Measurements from ENCODE around the gene FAM120A. TPM values are rescaled to one million over a fixed set of nuclear protein-coding genes. Genes with fewer than 3 reads are reported as not detected.

FAM120A gene
- 10 to 100 TPM; 44.4 to 94.7 (median 72.3) TPM for total RNA-seq

DNA sequence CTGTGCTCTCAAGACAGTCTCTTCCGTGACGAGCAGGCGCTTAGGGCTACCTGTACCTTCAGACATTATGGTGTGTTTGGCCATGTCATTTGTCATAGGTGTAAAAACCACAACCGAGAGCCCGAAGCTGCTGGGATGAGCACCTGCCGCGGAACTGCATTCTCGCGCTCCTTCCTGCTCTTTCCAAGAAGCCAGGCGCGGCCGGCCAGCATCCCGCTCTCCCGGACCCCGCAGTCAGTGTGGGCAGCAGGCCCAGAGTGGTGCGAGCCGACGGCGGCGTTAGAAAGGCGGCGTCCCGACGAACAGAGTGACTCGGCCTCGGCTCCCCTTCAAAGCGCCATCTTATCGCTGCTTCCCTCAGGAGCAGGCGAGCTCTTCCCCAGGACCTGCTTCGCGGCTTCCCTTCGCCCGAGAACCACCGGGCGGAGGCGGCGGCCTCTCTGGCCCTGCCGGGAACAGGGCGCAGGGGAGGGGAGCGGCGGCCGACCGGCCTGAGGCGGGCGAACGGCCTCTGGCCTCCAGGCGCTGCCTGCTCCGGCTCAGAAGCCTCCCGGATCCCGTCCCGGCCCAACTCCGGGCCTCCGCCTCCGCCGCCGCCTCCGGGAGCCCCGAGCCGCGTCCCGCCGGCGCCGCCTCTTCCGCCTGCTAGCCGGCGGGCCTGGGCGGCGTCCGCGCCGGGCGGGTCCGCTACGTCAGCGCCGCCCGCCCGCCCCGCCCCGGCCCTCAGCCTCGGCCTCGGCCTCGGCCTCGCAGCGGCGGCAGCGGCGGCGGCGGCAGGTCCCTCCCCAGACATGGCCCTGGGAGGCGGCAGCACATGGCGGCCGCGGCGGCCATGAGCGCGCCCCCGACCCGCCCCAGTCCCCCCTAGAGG, at the start of gene FAM120A:
Gene FAM120A, plus strand, starts transcription at position 741 of the 871 bp plus-strand sequence. CDS start 231 bp downstream, outside the sequence.
- H3K4me3 ChIP-seq: peak within 1 kb of the TSS; percentile 84 to 97 (median 94)
- peaks cover 28 to 37% of the 10 kb centered on the region in 2 donors for H3K4me1 ChIP-seq
- H3K9me3 ChIP-seq: no peaks in the 10 kb centered on the region
- peak within 1 kb of the TSS; percentile 96 to 100 (median 98) for H3K27ac ChIP-seq
- TF ChIP-seq CTCF (IDR thresholded peaks at IDR 0.05 in 4 of 5, conservative IDR thresholded peaks at IDR 0.05 in 1 of 5) (no peak), POLR2A (IDR thresholded peaks at IDR 0.05) (peak; percentile 89 to 95)
- intact Hi-C loops (cut with DNase I; ENCODE audit: low total_unique reads): loop anchor here (2.0 to 5.0 kb wide), 2 partner anchors 146 to 716 kb away; no protein-coding TSS in a partner anchor
- peak; percentile 51 to 64 for DNase-seq
- no peaks in the 10 kb centered on the region for H3K27me3 ChIP-seq
- peaks cover 0 to 40% of the 10 kb centered on the region in 2 donors for H3K36me3 ChIP-seq
- peak; percentile 65 to 66 for ATAC-seq
- in situ Hi-C loops (cut with MboI; ENCODE audit: low sequenced_read_pairs in 4 of 4): loop anchor here (10.0 to 25.0 kb wide), 3 partner anchors 111 to 339 kb away; no protein-coding TSS in a partner anchor

DNA sequence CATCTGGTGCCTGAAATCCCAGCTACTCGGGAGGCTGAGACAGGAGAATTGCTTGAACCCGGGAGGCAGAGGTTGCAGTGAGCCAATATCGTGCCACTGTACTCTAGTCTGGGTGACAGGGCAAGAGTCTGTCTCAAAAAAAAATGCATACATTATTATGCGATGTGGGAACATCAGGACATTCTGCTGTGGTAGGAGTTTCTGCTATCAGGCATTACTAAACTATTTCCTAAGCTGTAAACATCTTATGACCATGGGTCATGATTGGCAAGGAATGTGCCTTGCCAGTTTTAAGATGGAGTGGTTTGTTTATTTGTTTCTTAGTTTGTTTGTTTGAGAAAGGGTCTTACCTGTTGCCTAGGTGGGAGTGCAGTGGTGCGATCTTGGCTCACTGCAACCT, 45.1 kb upstream of the FAM120A start:
- ATAC-seq (no peak), DNase-seq (no peak)
- Histone ChIP-seq H3K27ac (no peak overlapping the region), H3K36me3 (no peaks in the 10 kb centered on the region), H3K27me3 (no peaks in the 10 kb centered on the region), H3K4me1 (no peaks in the 10 kb centered on the region), H3K9me3 (no peaks in the 10 kb centered on the region), H3K4me3 (no peak overlapping the region)
- in situ Hi-C loops (cut with MboI; ENCODE audit: low sequenced_read_pairs in 4 of 4) (no loop called here), intact Hi-C loops (cut with DNase I; ENCODE audit: low total_unique reads) (no loop called here)
- TF ChIP-seq CTCF (IDR thresholded peaks at IDR 0.05 in 4 of 5, conservative IDR thresholded peaks at IDR 0.05 in 1 of 5) (no peak), POLR2A (IDR thresholded peaks at IDR 0.05) (no peak)

DNA sequence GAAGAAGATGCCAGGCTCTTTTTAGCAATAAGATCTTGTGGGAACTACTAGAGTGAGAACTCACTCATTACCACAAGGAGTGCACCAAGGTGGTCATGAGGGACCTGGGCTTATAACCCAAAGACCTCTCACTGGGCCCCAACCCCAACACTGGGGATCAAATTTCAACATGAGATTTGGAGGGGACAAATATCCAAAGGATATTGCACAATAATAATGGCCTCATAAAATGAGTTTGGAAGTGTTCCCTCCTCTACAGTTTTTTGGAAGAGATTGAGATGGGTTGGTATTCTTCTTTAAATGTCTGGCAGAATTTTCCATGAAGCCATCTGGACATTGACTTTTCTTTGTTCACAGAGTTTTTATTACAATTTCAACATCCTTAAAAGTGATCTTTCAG, 38.0 kb upstream of the FAM120A start:
- Histone ChIP-seq H3K27ac (no peak overlapping the region), H3K4me3 (no peak overlapping the region), H3K4me1 (no peaks in the 10 kb centered on the region), H3K36me3 (no peaks in the 10 kb centered on the region), H3K27me3 (no peaks in the 10 kb centered on the region), H3K9me3 (no peaks in the 10 kb centered on the region)
- in situ Hi-C loops (cut with MboI; ENCODE audit: low sequenced_read_pairs in 4 of 4) (no loop called here), intact Hi-C loops (cut with DNase I; ENCODE audit: low total_unique reads) (no loop called here)
- TF ChIP-seq CTCF (IDR thresholded peaks at IDR 0.05 in 4 of 5, conservative IDR thresholded peaks at IDR 0.05 in 1 of 5) (no peak), POLR2A (IDR thresholded peaks at IDR 0.05) (no peak)
- DNase-seq (no peak), ATAC-seq (no peak)

GRCh38 chr9:93415176-93415690, 36.3 kb upstream of the FAM120A start:
- TF ChIP-seq POLR2A (IDR thresholded peaks at IDR 0.05) (no peak), CTCF (IDR thresholded peaks at IDR 0.05 in 4 of 5, conservative IDR thresholded peaks at IDR 0.05 in 1 of 5) (no peak)
- H3K4me1 ChIP-seq: no peaks in the 10 kb centered on the region
- H3K27ac ChIP-seq: no peak overlapping the region
- no peaks in the 10 kb centered on the region for H3K36me3 ChIP-seq
- in situ Hi-C loops (cut with MboI; ENCODE audit: low sequenced_read_pairs in 4 of 4) (no loop called here), intact Hi-C loops (cut with DNase I; ENCODE audit: low total_unique reads) (no loop called here)
- DNase-seq (no peak), ATAC-seq (no peak)
- H3K4me3 ChIP-seq: no peak overlapping the region
- no peaks in the 10 kb centered on the region for H3K27me3 ChIP-seq
- no peaks in the 10 kb centered on the region for H3K9me3 ChIP-seq
